Stimulated activated naive CD4-positive, alpha-beta T cell (primary cell): ENCODE results near the gene CYGB.
A peak's percentile ranks its signal among the peaks of the same experiment; 100 is the strongest.
"Not testable (repeated sequence)": the region's sequence is repeated elsewhere in the genome, so short reads cannot be mapped to it uniquely, and the experiment has no call there.

Source experiments
- DNase-seq, 6 experiments: peaks; one replicate each; lab custom pipeline; 2025; lab: John Stamatoyannopoulos, UW

CYGB gene

DNA sequence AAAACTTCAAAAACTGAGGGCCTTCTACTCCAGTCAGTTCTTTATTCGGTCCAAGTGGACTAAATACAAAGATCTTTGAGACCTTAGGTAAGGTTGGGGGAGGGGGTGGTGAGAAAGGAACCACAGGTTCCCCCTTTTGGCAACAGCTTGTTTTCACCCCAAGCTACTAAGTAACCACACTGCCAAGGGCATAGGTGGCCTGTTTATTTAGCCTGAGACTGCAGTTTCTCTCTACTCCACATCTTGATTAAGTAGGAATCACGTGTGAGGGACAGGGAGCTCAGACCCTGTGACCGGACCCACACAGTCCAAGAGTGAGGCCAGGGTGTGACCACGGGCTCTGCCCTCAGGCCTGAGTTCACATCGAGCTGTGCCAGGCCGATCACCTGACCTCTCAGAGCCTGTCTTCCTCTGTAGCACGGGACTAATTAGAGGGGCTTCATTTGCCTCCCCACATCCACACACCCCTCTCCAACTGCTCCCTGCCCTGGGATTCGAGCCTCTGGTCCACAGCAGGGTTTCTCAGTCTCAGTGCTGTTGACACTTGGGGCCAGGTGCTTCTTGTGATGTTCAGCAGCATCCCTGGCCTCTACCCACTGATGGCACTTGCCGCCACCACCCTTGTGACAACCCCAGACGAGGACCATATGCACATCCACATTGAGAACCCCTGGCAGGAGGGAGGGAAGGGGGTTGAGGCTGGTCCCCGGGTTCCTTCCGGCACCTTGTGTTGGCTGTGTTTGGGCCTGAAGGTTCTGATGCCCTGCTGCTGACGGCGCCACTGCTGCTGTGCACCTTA, 30.3 kb upstream of the CYGB start:
- no peak for DNase-seq

DNA sequence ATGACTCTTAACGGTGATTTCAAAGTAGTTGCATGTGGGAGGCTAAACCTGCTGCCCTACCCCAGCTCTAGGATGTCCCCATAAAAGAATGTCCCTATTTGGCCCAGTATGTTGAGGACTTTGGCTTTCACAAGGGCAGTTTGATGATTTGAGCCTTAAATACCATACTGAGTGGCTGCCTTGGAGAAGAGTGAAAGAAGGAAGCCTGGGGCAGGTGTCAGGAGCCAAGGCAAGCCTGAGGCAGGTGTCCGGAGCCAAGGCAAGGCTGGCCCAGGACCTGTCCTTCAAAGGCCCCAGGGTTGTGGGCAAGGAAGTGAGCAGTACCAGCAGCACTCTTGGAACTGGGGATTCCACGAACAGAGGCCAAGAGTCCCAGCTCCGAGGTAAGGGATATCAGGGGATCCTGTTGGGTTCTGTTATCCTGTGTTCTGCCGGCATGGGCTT, 29.5 kb upstream of the CYGB start:
- DNase-seq: no peak

DNA sequence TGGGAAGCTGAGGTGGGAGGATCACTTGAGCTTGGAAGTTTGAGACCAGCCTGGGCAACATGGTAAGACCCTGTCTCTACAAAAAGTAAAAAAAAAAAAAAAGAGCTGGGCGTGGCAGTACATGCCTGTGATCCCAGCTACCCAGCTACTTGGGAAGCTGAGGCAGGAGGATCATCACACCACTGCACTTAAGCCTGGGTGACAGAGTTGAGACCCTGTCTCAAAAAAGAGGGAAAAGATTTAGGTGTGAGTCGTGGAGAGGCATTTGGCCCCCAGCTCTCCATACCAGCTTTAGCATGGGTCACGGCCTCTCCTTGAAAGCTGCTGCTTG, 29.1 kb upstream of the CYGB start:
- no peak for DNase-seq

DNA sequence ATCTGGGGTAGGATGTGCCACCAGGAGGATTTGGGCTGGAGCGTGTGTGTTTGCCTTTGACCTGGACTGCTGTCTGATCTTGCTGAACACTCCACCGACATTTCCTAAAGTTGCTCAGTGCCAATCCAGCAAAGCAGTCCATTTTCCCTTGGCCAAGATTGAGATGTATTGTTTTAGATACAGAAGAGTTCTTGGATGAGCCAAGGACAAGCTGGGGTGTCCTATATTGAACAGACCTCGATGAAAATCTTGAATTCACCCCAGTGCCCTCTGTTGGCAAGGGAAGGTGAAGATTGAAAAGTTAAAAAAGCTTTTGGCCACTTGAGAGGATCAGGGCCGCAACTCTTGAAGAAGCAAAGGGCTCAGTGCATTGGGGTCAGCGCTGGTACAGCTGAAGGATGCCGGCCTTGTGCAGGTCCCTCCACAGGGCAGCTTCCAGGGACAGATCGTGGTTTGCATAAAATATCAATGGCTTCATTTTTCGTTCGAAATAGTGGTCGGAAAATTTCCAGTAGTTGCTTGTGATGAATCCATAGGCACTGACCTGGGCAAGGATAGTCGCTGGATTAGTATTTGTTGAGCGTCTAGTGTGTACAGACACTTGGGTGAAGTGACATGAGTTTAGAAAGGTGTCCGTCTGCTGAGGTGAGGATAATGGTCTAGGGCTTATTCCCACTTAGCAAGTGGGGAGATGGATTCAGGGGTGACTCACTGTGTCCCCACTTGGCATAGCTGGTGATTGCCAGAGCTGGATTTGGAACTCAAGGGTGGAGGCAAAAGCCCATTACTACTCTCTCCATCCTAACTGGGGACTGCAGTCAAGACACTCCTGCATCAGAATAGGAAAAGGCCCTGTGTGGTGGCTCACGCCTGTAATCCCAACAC, 28.5 kb upstream of the CYGB start:
- DNase-seq: no peak

DNA sequence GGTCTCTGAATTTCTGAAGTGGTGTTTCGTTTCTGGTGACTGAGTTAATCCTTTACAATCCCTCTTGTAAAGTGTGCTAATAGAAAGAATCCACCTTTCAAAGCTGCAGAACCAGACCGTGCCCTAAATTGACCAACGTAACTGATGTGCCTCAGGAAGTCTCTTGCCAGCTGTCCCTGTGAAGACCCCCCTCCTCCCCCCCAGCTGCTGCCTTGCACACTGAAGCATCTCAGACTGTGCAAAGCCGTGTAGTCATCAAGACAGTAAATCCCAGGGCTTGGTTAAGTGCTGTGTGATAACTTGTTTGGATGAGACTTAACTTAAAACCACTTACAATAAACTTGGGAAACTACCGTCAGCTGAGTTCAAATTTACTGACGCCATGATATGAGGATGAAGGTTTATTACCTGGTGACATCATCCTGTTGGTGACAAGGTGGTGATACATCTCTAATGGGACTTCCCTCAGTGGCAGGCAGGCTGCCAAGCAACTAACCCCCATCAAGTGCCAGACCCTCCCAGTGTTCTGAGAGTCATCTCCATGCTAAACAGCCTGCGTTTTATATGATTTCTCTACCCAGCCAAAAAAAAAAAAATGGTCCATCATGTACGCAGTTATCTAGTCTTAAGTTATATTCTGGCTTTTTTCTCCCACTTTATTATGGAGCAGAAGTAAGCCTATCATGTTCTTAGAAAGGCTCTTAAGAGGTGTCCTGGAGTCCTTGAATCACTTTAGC, 27.6 kb upstream of the CYGB start:
- DNase-seq: not testable (repeated sequence)

DNA sequence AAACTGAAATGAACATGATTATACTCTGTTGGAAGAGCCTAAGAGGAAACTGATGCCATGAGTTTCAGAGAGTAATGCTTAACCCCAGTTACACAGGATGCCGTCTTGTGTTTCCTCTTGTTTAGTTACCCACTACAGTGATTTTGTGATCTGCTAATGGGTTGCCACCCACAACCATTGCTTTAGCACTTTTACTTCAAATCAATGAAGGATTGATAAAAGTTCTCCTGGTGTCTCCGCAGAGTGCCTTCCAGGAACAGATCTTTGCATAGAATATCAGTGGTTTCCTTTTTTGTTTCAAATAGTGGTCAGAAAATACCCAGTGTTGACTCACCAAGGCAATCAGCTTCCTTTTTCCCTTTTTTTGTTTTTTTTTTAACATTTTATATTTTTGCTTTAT, 25.9 kb upstream of the CYGB start:
- DNase-seq: not testable (repeated sequence)

DNA sequence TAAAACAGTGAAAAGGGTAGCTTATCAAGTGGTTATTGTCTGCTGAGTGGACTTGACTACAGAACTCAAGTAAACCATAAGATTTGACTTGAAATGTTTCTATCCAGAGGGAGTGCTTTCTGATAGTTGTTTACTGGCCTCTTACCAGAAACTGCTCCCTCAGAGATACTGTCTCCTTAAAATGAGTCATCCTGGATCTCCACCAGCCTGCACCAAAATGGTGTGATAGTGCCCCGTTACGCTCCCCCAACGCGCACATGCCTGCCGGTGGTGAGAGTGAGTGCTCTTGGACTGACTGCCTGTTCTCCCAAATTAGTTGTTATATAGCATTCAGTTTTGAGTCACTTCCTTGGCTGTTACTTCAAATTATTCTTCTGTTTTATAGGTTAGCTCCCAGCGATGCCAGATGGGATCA, 25.2 kb upstream of the CYGB start:
- DNase-seq: no peak

DNA sequence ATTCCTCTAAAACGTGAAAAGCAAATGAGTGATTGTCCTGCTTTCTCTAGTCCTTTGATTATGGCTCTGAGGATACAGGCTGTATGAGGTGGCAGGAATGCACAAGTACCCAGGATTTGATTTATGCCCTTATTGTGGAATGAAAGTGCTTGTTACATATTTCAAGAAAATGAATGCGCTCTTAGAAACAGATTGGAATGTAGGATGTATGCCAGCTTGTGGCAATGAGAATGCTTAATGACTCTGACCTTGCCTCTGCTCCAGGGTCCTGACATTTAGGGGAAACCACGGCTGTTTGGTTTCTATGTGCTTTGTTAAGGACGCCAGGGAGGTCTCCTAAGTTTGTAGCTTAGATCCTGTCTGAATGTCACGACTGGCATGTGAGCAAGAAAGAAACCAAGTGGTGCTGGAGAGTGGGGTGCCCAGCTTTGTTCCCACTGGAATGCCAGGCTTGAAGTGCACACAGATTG, 24.3 kb upstream of the CYGB start:
- no peak for DNase-seq

DNA sequence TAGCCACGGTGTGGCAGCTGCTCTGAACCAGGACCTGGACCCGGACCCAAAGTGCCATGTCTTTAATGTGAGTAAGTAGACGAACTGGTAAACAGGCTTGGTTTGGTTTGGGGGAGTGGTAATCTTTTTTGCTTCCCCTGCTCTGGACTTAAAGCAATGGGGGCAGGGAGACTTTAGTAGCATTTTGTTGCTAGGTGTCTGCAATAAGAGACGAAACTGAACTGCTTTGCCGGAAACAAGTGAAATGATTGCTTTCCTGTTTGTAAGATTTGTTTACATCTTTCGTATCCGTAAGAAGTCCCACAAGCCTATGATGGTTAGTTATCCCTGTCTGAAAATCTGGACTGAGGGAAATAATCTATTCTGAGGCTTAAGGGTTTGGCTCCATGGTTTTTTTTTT, 23.8 kb upstream of the CYGB start:
- DNase-seq: no peak

DNA sequence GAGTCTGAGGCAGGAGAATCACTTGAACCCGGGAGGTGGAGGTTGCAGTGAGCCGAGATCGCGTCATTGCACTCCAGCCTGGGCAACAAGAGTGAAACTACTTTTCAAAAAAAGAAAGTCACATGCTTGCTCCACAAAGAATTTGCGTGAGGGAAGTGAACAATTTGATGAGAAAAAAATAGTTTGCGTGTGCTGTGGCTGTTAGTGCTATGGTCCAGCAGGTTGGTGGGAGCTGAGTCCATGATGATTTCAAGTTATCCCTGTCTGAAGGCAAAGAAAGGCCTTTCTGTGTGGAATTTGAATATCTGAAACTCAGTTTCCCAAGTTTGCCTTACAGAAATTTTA, 23.3 kb upstream of the CYGB start:
- DNase-seq: no peak

DNA sequence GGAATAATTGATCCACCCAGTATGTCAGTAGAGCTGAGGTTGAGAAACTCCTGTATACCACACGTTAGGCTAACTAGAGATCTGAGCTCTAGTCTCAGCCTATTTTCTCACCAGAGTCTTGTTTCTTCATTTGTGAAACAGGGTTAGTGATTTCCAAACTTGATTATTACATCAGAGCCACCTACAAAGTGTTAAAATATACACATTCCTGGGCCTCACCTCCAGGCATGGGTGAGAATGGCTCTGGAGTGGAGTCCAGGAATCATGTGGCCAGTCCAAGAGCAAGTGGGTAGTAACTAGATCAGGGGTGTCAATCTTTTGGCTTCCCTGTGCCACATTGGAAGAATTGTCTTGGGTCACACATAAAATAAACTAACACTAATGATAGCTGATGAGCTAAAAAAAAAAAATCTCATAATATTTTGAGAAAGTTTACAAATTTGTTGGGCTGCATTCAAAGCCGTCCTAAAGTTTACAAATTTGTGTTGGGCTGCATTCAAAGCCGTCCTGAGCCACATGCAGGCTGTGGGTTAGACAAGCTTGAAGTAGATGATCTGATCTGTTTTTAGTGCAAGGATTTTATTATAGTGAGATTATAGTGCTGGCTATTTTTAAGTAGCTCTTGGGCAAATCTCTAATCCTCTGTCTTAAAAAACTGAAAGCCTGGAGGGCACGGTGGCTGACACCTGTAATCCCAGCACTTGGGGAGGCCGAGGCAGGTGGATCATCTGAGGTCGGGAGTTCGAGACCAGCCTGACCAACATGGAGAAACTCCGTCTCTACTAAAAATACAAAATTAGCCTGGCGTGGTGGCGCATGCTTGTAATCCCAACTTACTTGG, 22.7 kb upstream of the CYGB start:
- DNase-seq: no peak

DNA sequence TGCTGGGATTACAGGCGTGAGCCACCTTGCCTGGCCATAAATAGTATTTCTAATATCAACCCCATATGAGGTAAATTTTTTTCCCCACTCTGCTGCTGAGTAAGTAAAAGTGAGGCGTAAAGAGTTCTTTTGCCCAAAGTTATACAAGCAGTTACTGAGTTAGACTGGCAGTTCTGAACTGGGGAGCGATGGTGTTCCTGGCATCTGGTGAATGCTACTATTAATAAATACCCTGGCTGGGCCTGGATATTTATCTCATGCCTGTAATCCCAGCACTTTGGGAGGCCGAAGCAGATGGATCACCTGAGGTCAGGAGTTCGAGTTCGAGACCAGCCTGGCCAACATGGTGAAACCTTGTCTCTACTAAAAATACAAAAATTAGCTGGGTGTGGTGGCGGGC, 22.0 kb upstream of the CYGB start:
- not testable (repeated sequence) for DNase-seq

DNA sequence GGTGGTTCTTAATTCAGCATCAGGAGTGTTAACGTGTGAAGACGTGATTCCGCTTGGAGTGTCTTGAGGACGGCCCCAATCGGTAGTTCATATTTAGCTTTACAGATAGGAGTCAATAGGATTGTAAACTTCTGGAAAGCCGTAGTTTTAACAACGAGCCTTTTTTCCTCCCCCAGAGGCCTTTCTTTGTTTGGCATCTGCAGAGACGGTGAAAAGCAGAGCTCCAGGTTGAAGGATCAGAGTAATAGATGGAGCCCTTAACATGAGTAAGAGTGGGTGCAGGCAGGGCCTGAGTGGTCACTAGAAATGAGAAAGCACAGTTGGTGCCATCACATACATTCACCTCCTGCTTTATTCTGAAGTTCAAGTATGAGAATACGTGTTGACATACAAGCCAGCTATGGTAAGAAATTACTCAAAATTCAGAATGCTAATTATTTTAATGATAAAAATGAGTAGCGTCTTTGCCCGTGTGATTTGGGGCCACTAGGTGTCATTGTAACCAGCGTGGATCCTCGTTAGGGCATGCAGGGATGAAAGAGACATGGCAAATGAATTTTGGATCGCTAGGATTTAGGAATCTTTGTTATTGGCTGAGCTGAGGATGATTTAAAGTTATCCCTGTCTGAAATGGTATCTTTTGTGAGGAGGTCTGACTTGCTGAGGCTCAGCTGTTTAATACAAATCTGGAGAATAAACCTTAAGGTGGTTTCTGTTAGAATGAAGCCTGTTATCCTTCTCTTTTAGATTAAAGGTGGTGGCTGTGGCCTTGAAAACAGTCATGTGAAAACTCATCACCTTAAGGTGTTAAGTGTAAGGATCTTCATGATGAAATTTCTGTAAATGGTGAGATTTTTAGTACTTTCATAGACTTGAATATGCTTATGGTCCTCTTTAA, 20.9 kb upstream of the CYGB start:
- peak in 2 of 6 experiments; percentile 14 to 48 for DNase-seq

DNA sequence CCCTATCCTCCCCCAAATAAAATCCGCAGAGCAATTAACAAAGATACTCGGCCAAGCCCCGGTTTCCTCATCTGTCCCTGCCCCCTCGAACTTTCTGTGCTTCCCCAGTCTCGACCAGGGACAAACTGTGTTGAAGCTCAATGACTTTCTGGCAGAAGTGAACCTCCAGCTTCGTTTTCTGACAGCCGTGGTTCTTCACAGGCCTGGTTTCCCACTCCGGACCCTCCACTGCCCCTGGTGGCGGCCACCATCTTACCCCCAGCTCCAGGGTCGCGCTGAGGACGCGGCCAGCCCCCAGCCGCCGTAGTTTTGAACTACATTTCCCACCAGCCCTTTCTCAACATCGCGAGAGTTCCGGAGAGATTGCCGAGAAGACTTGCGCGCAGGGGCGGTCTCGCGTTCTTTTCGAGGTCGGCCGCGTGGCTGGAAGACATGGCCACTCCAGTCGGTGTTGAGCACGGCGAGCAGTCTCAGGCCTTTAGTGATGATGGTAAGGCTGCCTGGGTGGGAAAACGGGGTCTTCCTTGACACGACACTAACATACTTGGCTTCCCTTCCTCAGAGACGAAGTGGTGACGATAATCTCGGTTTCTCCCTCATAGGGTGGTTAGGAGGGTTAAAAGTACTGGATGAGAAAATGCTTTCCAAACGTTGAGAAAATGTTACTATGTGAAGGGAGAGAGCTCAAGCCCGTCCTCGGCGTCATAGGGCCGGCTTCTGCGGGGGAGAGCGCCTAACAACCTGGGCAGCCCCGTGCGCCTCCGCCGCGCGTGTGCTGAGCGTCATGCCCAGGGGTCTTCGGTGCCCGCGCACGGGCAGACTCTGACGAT, 20.1 kb upstream of the CYGB start:
- peak; percentile 85 to 94 (median 92) for DNase-seq

DNA sequence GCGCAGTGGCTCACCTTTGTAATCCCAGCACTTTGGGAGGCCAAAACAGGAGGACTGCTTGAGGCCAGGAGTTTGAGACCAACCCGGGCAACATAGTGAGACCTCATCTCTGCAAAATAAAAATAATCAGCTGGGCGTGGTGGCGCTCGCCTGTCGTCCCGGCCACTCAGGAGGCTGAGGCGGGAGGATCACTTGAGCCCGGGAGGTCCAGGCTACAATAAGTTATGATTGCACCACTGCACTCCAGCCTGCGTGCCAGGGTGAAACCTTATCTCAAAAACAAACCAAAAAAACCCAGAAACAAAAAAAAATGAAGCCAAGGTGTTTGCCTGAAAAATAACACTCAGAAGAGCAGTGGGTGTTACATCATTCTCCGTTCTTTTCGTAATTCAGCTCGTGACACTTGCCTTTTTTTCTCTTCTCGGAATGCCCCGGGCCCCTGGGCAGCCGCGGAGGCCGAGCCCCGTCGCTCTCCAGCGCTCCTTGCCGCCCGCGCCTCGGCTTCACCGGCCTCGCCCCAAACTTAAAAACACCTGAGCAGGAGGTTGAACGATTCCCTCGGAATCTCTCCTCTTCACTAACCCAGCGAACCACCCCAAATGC, 19.4 kb upstream of the CYGB start:
- DNase-seq: peak in 4 of 6 experiments; percentile 45 to 76 (median 52)

DNA sequence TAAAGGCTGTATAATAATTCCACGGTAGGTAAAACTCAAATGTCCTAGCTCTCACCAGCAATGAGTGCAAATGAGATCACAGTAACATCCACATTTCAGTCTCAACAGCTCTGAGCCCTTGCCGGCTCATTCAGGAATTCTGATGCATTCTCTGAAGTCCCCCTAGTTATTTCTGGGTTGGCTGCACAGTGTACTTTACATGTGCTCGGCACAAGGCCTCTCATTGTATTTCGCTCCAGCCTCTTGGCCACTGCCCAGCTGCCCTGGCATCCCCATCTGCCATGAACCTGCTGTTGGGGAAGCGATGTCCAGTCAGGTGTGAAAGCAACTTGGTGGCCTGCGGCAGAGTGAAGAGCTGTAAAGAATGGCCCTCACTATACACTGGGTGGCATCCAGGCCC, 16.6 kb upstream of the CYGB start:
- no peak for DNase-seq

DNA sequence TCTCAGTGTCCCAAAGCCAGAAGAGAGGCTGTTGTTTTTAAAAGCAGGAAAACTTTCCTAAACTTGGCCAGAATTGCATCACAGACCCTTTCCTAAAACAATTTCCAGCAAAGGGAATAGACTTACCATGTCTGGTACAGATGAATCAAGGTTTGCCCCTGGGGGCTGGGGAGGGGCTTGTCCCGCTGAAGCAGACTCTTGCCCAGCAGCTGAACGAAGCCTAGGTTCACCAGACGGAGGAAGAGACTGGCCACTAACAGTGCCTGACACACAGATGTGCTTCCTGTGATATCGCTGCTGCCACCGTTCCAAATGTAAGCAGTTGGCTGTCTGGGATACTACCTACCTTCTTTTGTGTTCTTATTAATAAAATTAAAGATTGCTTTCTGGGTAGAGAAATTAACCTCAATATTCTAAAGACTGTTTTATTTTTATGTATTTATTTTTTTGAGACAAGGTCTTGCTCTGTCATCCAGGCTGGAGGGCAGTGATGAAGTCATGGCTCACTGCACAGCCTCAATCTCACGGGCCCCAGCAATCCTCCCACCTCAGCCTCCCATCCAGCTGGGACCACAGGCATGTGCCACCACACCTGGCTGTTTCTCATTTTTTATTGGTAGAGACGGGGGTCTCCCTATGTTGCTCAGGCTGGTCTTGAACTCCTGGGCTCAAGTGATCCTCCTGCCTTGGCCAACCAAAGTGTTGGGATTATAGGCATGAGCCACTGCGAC, 15.8 kb upstream of the CYGB start:
- no peak for DNase-seq

DNA sequence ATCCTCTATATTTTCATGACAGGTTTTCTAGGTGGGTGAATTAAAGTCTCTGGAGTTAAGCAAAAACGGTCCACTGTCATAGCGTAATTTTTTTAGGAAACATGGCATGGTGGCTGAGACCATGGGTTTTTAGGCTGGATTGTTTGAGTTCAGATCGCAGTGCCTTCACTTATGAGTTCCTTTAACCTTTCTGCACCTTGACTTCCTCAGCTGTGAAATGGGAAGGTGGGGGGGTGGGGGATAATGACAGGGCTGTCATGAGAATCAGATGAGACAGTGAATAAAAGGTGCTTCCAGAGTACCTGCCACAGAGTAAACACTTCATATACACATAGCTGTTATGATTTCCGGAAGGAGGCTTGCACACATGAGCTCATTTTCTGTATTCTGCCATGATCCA, 14.2 kb upstream of the CYGB start:
- no peak for DNase-seq
